Lower leg skin (tissue), 4 donors: ENCODE measurements around the gene ABCC8. TPM values are rescaled to one million over a fixed set of nuclear protein-coding genes. Genes with fewer than 3 reads are reported as not detected.

Experiments used
- DNase-seq, 2 donors: peaks; one replicate each; pipeline ENCODE4 v3.0.0-alpha.2; 2019; ENCODE audit warnings: low spot score in 2 of 2
- H3K4me3 ChIP-seq: fragments of 200-600 bp; sonication (generic); 2 replicates; pipeline ENCODE4 v1.5.1; 2017; ENCODE audit warnings: mild to moderate bottlenecking, low read depth; ENCODE audit not compliant: poor library complexity, severe bottlenecking
- POLR2A ChIP-seq, 2 donors: fragments of 450-650 bp; IDR thresholded peaks; one replicate each; pipeline ENCODE4 v1.6.1; 2016 to 2017; ENCODE audit warnings: antibody characterized with exemption in 2 of 2, mild to moderate bottlenecking in 1 of 2, moderate library complexity in 1 of 2
- WGBS, 2 donors: methylation state at CpG; one replicate each; pipeline ENCODE4 v1.1.5; 2018; 5-methylcytosine and 5-hydroxymethylcytosine counted together
- intact Hi-C: fragments of 100-400 bp; cut with DNase I; formaldehyde crosslinking; loops from one replicate; pipeline ENCODE4 v1.15.0; 2023; ENCODE audit warnings: low total_unique reads
- total RNA-seq, 4 donors: library from RNA; depleted of rRNA; stranded (reverse); fragments of >200 nt; gene quantifications; one replicate each; pipeline ENCODE4 v1.1.0, GENCODE V29; 2016
- TF ChIP-seq, protein P1 (sequence below), 3 donors: fragments of 450-650 bp; IDR thresholded peaks; one replicate each; pipeline ENCODE4 v1.5.1; 2016; ENCODE audit warnings: antibody characterized with exemption in 3 of 3, mild to moderate bottlenecking in 3 of 3, moderate library complexity in 2 of 3

The ABCC8 gene
- total RNA-seq, 4 donors from 2014 or later, result 0.11 to 0.34 (median 0.26) TPM; not detected in 1

DNA sequence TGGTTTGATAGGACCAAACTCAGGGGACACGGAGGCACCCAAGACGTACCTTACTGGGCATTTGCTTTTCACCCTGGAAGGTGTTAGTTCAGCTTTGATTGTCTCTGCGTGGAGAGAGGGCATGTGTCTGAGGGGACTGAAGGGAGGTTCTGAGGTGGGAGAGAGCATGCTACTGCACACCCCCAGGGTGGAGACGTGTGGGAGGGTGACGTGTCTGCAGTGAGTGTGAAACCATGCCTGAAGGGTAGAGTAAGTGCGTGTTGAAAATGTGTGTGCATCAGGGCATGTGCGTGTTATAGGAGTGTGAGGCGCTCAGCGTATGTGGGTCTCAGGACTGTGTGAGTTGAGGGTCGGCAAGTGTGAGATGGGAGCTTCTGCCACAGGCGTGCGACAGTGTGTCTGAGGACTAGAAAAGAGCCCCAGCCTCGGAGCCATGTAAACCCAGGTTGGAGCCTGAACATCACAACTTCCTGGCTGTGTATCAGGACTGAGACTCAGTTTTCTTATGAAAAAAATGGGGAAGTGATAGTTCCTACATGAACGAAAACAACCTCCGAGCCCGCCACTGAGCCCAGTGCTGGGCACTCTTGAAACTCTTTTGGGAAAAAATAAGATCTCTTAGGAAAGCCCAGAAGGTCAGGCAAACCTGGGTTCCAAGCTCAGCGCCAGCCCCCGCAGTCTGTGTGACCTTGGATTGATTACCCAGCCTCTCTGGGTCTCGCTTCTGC is 76.4 kb downstream of the ABCC8 start:
- intact Hi-C loops, result no loop called here
- no peak overlapping the region for H3K4me3 ChIP-seq
- no peak for DNase-seq
- WGBS, 2 donors, result 85% methylated on average over 19 of the region's 19 CpGs
- no peak for TF ChIP-seq POLR2A (IDR thresholded peaks at IDR 0.05)
- TF ChIP-seq, protein P1, sequence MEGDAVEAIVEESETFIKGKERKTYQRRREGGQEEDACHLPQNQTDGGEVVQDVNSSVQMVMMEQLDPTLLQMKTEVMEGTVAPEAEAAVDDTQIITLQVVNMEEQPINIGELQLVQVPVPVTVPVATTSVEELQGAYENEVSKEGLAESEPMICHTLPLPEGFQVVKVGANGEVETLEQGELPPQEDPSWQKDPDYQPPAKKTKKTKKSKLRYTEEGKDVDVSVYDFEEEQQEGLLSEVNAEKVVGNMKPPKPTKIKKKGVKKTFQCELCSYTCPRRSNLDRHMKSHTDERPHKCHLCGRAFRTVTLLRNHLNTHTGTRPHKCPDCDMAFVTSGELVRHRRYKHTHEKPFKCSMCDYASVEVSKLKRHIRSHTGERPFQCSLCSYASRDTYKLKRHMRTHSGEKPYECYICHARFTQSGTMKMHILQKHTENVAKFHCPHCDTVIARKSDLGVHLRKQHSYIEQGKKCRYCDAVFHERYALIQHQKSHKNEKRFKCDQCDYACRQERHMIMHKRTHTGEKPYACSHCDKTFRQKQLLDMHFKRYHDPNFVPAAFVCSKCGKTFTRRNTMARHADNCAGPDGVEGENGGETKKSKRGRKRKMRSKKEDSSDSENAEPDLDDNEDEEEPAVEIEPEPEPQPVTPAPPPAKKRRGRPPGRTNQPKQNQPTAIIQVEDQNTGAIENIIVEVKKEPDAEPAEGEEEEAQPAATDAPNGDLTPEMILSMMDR (IDR thresholded peaks at IDR 0.05), result no peak

DNA sequence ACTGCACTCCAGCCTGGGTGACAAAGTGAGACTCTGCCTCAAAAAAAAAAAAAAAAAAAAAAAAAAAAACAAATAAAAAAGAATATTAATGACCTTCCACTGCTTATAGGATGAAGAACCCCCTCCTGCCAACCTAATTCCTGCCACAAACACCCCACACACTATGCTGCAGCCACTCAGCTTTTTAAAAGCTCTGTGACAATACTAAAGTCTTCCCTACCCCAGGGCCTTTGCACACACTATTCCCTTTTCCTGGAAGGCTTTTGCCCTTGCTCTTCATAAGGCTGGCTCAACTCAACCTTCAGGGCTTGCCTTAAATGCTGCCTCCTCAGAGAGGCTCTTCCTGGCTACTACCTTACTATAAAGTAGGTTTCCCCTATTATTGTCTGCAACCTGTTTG is 77.4 kb downstream of the ABCC8 start:
- no peak overlapping the region for H3K4me3 ChIP-seq
- no peak for DNase-seq
- TF ChIP-seq, protein P1 (IDR thresholded peaks at IDR 0.05), result no peak
- no peak for TF ChIP-seq POLR2A (IDR thresholded peaks at IDR 0.05)
- intact Hi-C loops, result no loop called here

DNA sequence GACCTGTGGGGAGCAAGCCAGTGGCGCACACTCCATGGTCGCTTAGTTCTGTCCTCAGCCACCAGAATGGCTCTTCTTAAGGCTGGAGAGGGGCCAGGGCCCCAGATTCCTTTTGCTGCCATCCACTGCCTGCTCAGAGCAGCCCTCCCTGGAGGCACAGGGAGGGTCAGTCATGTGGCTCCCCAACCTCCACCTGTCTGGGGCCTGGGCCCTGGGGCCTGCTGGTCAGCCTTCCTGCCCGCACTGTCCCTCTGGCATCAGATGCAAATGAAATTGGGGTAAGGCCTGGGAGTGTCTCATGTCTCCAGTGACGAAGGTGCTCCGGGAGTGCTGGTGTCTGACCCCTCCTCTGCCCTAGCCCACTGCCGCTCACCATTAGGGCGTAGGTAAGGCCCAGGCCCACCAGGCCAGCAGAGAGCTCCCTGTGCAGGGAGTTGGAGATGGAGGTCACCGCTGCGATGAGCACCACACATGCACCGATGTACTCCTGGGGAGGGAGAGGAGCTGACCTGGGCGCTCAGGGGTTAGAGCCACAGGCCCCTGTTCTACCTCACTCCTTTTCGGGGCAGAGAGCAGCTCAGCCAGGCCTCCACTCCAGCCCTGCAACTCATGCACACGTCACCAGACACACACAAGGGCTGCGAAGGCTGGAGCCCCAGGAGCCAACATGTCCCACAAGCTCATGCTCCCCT is 79.2 kb downstream of the ABCC8 start:
- H3K4me3 ChIP-seq, result no peak overlapping the region
- 91 to 95% methylated on average over 8 to 14 of the region's 14 CpGs for WGBS, 2 donors
- intact Hi-C loops, result no loop called here
- DNase-seq, result no peak
- TF ChIP-seq, protein P1 (IDR thresholded peaks at IDR 0.05), result no peak
- no peak for TF ChIP-seq POLR2A (IDR thresholded peaks at IDR 0.05)

DNA sequence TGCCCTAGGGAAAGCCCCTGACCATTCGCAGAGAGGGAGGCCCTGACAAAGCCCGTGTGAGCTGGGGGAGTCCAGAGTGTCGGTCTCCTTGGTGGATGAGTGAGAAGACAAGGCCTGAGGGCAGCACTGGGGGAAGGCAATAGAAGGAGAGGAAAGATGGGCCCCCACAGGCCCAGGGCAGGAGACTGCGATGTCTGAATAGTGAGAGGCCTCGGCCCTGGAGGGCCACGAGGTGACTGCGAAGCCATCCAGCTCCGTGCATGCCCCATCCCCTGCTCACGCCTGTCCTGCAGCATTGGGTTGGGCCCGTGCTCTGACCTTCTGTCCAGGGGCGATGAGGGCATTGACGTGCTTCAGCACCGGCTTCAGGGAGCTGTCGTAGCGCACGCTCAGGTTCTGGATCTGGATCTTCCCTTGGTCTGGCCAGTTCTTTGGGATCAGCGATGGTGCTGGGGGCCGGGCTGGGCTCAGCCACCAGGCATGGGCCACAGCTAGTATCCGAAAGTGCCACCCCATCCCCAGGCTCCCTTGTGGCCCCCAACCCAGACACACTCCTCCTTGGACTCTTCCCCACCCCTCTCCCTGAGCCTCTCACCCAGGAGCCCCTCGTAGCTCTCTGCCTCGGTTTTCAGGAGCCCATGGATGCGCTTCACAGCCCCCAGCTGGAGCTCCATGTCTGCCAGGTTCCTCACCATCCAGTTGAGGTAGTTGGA is 79.9 kb downstream of the ABCC8 start:
- intact Hi-C loops, result no loop called here
- WGBS, 2 donors, result 90 to 94% methylated on average over 17 to 22 of the region's 22 CpGs
- TF ChIP-seq POLR2A (IDR thresholded peaks at IDR 0.05), result no peak
- TF ChIP-seq, protein P1 (IDR thresholded peaks at IDR 0.05), result no peak
- no peak overlapping the region for H3K4me3 ChIP-seq
- no peak for DNase-seq

DNA sequence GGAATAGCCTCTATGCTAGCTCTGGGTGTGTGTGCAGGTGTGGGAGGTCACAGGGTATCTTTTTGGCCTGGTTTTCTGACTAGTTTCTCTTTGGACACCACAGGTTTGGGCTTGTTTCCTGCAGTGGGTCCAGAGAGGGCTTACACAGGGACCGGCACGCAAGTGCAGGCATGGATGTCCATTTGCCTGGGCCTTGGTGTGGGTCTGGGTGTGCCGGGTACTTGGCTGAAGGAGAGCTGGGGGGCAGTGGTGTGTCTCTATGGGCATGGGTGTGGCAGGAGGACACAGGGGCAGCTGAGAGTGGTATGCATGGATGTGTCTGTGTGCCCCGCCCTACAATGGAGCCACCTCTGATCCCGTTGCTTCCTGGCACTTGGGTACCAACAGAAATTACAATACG is 80.7 kb downstream of the ABCC8 start:
- intact Hi-C loops, result no loop called here
- 84 to 89% methylated on average over 4 to 6 of the region's 6 CpGs for WGBS, 2 donors
- no peak overlapping the region for H3K4me3 ChIP-seq
- TF ChIP-seq, protein P1 (IDR thresholded peaks at IDR 0.05), result no peak
- no peak for TF ChIP-seq POLR2A (IDR thresholded peaks at IDR 0.05)
- no peak for DNase-seq
